GM23248 (cell line): ENCODE results near the gene SLC17A7.

Experiments
- EZH2 ChIP-seq: fragments of 200-600 bp; sonication (generic); IDR thresholded peaks from 2 replicates; pipeline ENCODE4 v1.6.1; 2018; ENCODE audit warnings: antibody characterized with exemption, mild to moderate bottlenecking; ENCODE audit not compliant: insufficient read depth, poor library complexity, severe bottlenecking
- EZH2phosphoT487 ChIP-seq: fragments of 200-600 bp; sonication (generic); IDR thresholded peaks from 2 replicates; pipeline ENCODE4 v1.6.1; 2018; ENCODE audit warnings: antibody characterized with exemption, moderate library complexity, mild to moderate bottlenecking, low read depth; ENCODE audit not compliant: insufficient read depth

DNA sequence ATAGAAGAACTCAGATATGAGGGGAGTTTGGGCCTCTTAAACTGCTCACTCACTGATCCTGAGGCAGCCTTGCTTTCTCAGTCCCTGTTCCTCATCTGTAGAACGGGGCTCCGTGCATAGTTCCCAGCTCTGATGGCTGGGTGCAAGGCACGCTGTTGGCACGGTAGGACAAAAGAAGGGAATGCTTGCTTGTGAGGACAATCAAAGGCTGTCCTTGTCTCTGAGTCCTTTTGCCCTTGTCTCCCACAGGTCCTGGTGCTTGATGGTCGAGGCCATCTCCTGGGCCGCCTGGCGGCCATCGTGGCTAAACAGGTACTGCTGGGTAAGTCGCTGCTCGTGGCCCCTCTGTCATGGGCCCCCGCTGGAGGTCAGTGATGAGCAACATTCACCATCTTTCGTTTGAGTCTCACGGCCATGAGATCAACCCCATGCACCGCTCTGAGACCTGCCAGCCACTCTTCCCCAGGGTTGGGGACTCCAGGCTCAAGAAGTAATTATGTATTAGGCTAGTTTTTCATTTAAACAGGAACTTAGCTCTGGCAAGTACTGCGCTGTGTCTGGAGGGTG is 48.4 kb upstream of the SLC17A7 start:
- TF ChIP-seq EZH2phosphoT487 (no peak), EZH2 (no peak)
